ENCODE measurements around the gene AFAP1.

AFAP1 gene

DNA sequence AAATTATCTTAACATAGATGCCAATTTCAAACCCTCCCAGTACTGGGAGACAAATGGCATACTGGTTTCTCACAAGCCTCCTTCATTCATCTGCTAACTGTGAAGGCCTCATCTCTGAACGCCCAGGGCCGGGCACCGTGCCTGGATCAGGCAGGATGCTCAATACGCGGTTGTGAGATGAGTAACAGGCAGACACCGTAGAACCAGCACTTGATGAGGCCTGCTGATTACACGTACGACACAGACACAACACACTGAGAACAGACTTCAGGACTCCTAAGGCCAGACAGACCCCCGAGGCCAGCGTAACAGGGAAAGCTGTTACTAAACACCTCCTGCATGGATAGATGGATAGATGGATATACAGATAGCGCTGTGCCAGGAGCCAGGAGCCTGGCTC lies 154.6 kb downstream of the AFAP1 start:
- no peak for TF ChIP-seq EZH2phosphoT487 (IDR thresholded peaks at IDR 0.05; ENCODE audit: borderline replicate concordance)
- TF ChIP-seq, protein P1, sequence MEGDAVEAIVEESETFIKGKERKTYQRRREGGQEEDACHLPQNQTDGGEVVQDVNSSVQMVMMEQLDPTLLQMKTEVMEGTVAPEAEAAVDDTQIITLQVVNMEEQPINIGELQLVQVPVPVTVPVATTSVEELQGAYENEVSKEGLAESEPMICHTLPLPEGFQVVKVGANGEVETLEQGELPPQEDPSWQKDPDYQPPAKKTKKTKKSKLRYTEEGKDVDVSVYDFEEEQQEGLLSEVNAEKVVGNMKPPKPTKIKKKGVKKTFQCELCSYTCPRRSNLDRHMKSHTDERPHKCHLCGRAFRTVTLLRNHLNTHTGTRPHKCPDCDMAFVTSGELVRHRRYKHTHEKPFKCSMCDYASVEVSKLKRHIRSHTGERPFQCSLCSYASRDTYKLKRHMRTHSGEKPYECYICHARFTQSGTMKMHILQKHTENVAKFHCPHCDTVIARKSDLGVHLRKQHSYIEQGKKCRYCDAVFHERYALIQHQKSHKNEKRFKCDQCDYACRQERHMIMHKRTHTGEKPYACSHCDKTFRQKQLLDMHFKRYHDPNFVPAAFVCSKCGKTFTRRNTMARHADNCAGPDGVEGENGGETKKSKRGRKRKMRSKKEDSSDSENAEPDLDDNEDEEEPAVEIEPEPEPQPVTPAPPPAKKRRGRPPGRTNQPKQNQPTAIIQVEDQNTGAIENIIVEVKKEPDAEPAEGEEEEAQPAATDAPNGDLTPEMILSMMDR (conservative IDR thresholded peaks at IDR 0.05; ENCODE audit: low read length), result no peak
- Histone ChIP-seq H3F3A (ENCODE audit: low read depth) (no peaks in the 10 kb centered on the region), H3K9me2 (replicated peaks; ENCODE audit: low read depth, low read length) (no peaks in the 10 kb centered on the region), H3K4me2 (ENCODE audit: low read depth, low read length, poor library complexity, severe bottlenecking) (no peak overlapping the region), H3K79me2 (ENCODE audit: insufficient read depth, low read length) (no peaks in the 10 kb centered on the region), H3K4me3 (ENCODE audit: low read length, poor library complexity, severe bottlenecking) (no peak overlapping the region), H3K4me1 (ENCODE audit: insufficient read depth, low read length, poor library complexity, severe bottlenecking) (no peaks in the 10 kb centered on the region), H3K9ac (ENCODE audit: low read depth, low read length, poor library complexity, severe bottlenecking) (no peak overlapping the region), H4K20me1 (ENCODE audit: insufficient read depth, low read length, poor library complexity, severe bottlenecking) (no peaks in the 10 kb centered on the region), H3K36me3 (ENCODE audit: insufficient read depth, low read length) (no peaks in the 10 kb centered on the region), H2AFZ (ENCODE audit: low read length) (no peak overlapping the region), H3K27me3 (ENCODE audit: insufficient read depth, low read length, poor library complexity, severe bottlenecking) (no peaks in the 10 kb centered on the region), H3K9me3 (ENCODE audit: insufficient read depth, low read depth, low read length) (no peaks in the 10 kb centered on the region; the same call in 1 of the 2 replicates)

DNA sequence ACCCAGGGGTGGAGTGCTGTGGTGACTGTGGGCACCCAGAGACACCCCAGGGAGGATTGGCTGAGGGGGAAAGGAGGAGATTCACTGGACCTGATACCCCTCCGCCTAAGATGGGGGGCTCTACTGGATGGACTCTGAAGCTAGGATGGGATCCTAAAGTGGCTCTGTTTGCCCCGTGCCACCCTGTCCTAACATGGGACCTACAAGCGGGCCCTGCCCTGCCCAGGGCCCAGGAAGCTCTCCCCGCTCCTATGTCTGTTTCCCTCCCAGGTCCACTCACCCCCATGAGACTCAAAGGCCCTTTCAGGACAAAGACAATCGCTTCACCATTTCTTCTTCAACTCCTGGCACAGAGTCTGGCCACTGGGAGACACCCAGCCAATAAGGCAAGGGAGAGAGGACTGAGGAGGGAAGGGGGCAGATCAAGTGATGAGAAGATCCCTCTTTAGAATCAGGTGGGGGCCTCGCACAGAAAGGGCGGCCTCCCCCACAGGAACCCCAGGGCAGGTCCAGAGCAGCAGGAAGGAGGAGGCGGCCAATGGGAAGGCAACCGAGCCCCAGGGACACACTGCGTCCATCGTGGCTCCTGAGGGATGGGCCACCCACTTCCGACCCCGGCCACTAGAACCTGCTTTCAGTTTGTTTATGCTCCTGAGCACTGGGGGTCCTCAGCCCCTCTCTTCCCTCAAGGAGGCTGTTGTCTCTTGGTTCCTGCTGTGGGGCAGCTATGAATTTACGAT lies 155.4 kb downstream of the AFAP1 start:
- no peaks in the 10 kb centered on the region for H3K36me3 ChIP-seq (ENCODE audit: insufficient read depth, low read length)
- H3K4me3 ChIP-seq (ENCODE audit: low read length, poor library complexity, severe bottlenecking), result no peak overlapping the region
- H4K20me1 ChIP-seq (ENCODE audit: insufficient read depth, low read length, poor library complexity, severe bottlenecking), result no peaks in the 10 kb centered on the region
- H3K9me3 ChIP-seq (ENCODE audit: insufficient read depth, low read depth, low read length), result no peaks in the 10 kb centered on the region; the same call in 1 of the 2 replicates
- no peaks in the 10 kb centered on the region for H3K79me2 ChIP-seq (ENCODE audit: insufficient read depth, low read length)
- no peaks in the 10 kb centered on the region for H3F3A ChIP-seq (ENCODE audit: low read depth)
- no peak for TF ChIP-seq EZH2phosphoT487 (IDR thresholded peaks at IDR 0.05; ENCODE audit: borderline replicate concordance)
- TF ChIP-seq, protein P1 (conservative IDR thresholded peaks at IDR 0.05; ENCODE audit: low read length), result no peak
- no peak overlapping the region for H3K9ac ChIP-seq (ENCODE audit: low read depth, low read length, poor library complexity, severe bottlenecking)
- no peak overlapping the region for H2AFZ ChIP-seq (ENCODE audit: low read length)
- no peaks in the 10 kb centered on the region for H3K9me2 ChIP-seq (replicated peaks; ENCODE audit: low read depth, low read length)
- H3K4me1 ChIP-seq (ENCODE audit: insufficient read depth, low read length, poor library complexity, severe bottlenecking), result no peaks in the 10 kb centered on the region
- no peaks in the 10 kb centered on the region for H3K27me3 ChIP-seq (ENCODE audit: insufficient read depth, low read length, poor library complexity, severe bottlenecking)
- H3K4me2 ChIP-seq (ENCODE audit: low read depth, low read length, poor library complexity, severe bottlenecking), result no peak overlapping the region

DNA sequence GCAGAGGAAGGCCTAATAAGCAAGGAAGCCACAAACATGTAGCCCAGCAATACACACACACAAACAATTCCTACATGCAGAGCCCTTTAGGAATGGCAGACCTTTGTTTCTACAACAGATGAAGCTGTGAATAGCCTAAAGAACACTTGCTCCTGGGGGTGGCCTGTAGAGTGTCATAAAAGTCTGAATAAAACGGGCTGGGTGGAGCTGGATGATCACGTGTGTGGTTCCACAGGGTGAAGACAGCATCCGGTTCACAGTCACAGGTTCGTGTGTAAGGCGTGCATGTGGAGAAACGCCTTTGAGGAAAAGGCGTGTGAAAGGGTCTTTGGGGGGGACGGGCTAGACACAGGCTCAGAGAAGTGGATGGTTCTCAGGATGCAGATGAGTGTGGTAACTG lies 156.1 kb downstream of the AFAP1 start:
- Histone ChIP-seq H2AFZ (ENCODE audit: low read length) (no peak overlapping the region), H3K36me3 (ENCODE audit: insufficient read depth, low read length) (no peaks in the 10 kb centered on the region), H3K4me3 (ENCODE audit: low read length, poor library complexity, severe bottlenecking) (no peak overlapping the region), H3K9me2 (replicated peaks; ENCODE audit: low read depth, low read length) (no peaks in the 10 kb centered on the region), H3K79me2 (ENCODE audit: insufficient read depth, low read length) (no peaks in the 10 kb centered on the region), H4K20me1 (ENCODE audit: insufficient read depth, low read length, poor library complexity, severe bottlenecking) (no peaks in the 10 kb centered on the region), H3K4me1 (ENCODE audit: insufficient read depth, low read length, poor library complexity, severe bottlenecking) (no peaks in the 10 kb centered on the region), H3K9me3 (ENCODE audit: insufficient read depth, low read depth, low read length) (no peaks in the 10 kb centered on the region; the same call in 1 of the 2 replicates), H3K27me3 (ENCODE audit: insufficient read depth, low read length, poor library complexity, severe bottlenecking) (no peaks in the 10 kb centered on the region), H3F3A (ENCODE audit: low read depth) (no peaks in the 10 kb centered on the region), H3K9ac (ENCODE audit: low read depth, low read length, poor library complexity, severe bottlenecking) (no peak overlapping the region), H3K4me2 (ENCODE audit: low read depth, low read length, poor library complexity, severe bottlenecking) (no peak overlapping the region)
- TF ChIP-seq EZH2phosphoT487 (IDR thresholded peaks at IDR 0.05; ENCODE audit: borderline replicate concordance), result no peak
- TF ChIP-seq, protein P1 (conservative IDR thresholded peaks at IDR 0.05; ENCODE audit: low read length), result no peak

All from Loucy (cell line).